ENCODE data around the gene SLC25A11. TPM values are rescaled to one million over a fixed set of nuclear protein-coding genes. Genes with fewer than 3 reads are reported as not detected.

Gene SLC25A11
- 17.1 TPM for total RNA-seq

- Histone ChIP-seq H3K4me1 (ENCODE audit: insufficient read depth, low read length) (peaks cover 58% of the 10 kb centered on the region), H3K9me3 (ENCODE audit: low read depth, low read length) (no peaks in the 10 kb centered on the region), H3K27me3 (ENCODE audit: insufficient read depth, low read length) (no peaks in the 10 kb centered on the region), H3K4me3 (ENCODE audit: low read length) (peak within 1 kb of the TSS; percentile 98)
Measured at GRCh38 chr17:4939796-4940554, at the start of gene SLC25A11, which contains the start of gene RNF167. SLC25A11 (minus strand) TSS chr17:4940046; CDS start chr17:4939910, 136 bp downstream. RNF167 (plus strand) TSS chr17:4940268; CDS start chr17:4940910, 642 bp downstream.

- H3K27me3 ChIP-seq (ENCODE audit: insufficient read depth, low read length) = no peaks in the 10 kb centered on the region
- no peaks in the 10 kb centered on the region for H3K9me3 ChIP-seq (ENCODE audit: low read depth, low read length)
- H3K4me3 ChIP-seq (ENCODE audit: low read length) = peak overlapping the region; percentile 88
- peaks cover 31% of the 10 kb centered on the region for H3K4me1 ChIP-seq (ENCODE audit: insufficient read depth, low read length)
Measured at GRCh38 chr17:4987767-4988567, 48.1 kb upstream of the SLC25A11 start.

GRCh38 chr17:4986951-4987766 is 47.3 kb upstream of the SLC25A11 start, which contains the start of gene CAMTA2:
CAMTA2 (minus strand) TSS chr17:4987675; CDS start chr17:4986222, 1,453 bp downstream.
- H3K9me3 ChIP-seq (ENCODE audit: low read depth, low read length) = no peaks in the 10 kb centered on the region
- H3K4me1 ChIP-seq (ENCODE audit: insufficient read depth, low read length) = peaks cover 38% of the 10 kb centered on the region
- H3K4me3 ChIP-seq (ENCODE audit: low read length) = peak within 1 kb of the TSS; percentile 88
- no peaks in the 10 kb centered on the region for H3K27me3 ChIP-seq (ENCODE audit: insufficient read depth, low read length)

GRCh38 chr17:4986403-4986802 is 46.6 kb upstream of the SLC25A11 start:
- no peaks in the 10 kb centered on the region for H3K27me3 ChIP-seq (ENCODE audit: insufficient read depth, low read length)
- H3K4me3 ChIP-seq (ENCODE audit: low read length) = peak overlapping the region; percentile 88
- H3K9me3 ChIP-seq (ENCODE audit: low read depth, low read length) = no peaks in the 10 kb centered on the region
- peaks cover 45% of the 10 kb centered on the region for H3K4me1 ChIP-seq (ENCODE audit: insufficient read depth, low read length)

- no peaks in the 10 kb centered on the region for H3K27me3 ChIP-seq (ENCODE audit: insufficient read depth, low read length)
- no peaks in the 10 kb centered on the region for H3K9me3 ChIP-seq (ENCODE audit: low read depth, low read length)
- H3K4me1 ChIP-seq (ENCODE audit: insufficient read depth, low read length) = peaks cover 68% of the 10 kb centered on the region
- H3K4me3 ChIP-seq (ENCODE audit: low read length) = no peak overlapping the region
Measured at GRCh38 chr17:4982305-4982704, 42.5 kb upstream of the SLC25A11 start.

GRCh38 chr17:4980644-4981216 is 40.9 kb upstream of the SLC25A11 start:
- Histone ChIP-seq H3K9me3 (ENCODE audit: low read depth, low read length) (no peaks in the 10 kb centered on the region), H3K4me1 (ENCODE audit: insufficient read depth, low read length) (peaks cover 55% of the 10 kb centered on the region), H3K27me3 (ENCODE audit: insufficient read depth, low read length) (no peaks in the 10 kb centered on the region), H3K4me3 (ENCODE audit: low read length) (no peak overlapping the region)

GRCh38 chr17:4978726-4979125 is 38.9 kb upstream of the SLC25A11 start:
- no peaks in the 10 kb centered on the region for H3K9me3 ChIP-seq (ENCODE audit: low read depth, low read length)
- no peak overlapping the region for H3K4me3 ChIP-seq (ENCODE audit: low read length)
- no peaks in the 10 kb centered on the region for H3K27me3 ChIP-seq (ENCODE audit: insufficient read depth, low read length)
- H3K4me1 ChIP-seq (ENCODE audit: insufficient read depth, low read length) = peaks cover 62% of the 10 kb centered on the region

- Histone ChIP-seq H3K27me3 (ENCODE audit: insufficient read depth, low read length) (no peaks in the 10 kb centered on the region), H3K4me1 (ENCODE audit: insufficient read depth, low read length) (peaks cover 48% of the 10 kb centered on the region), H3K4me3 (ENCODE audit: low read length) (no peak overlapping the region), H3K9me3 (ENCODE audit: low read depth, low read length) (no peaks in the 10 kb centered on the region)
Measured at GRCh38 chr17:4974115-4974670, 34.3 kb upstream of the SLC25A11 start.

- Histone ChIP-seq H3K4me1 (ENCODE audit: insufficient read depth, low read length) (peaks cover 48% of the 10 kb centered on the region), H3K27me3 (ENCODE audit: insufficient read depth, low read length) (no peaks in the 10 kb centered on the region), H3K9me3 (ENCODE audit: low read depth, low read length) (no peaks in the 10 kb centered on the region), H3K4me3 (ENCODE audit: low read length) (no peak overlapping the region)
Measured at GRCh38 chr17:4973256-4974114, 33.6 kb upstream of the SLC25A11 start.

GRCh38 chr17:4972752-4973151 is 32.9 kb upstream of the SLC25A11 start:
- H3K4me3 ChIP-seq (ENCODE audit: low read length) = no peak overlapping the region

GRCh38 chr17:4972322-4972721 is 32.5 kb upstream of the SLC25A11 start:
- Histone ChIP-seq H3K4me1 (ENCODE audit: insufficient read depth, low read length) (peaks cover 46% of the 10 kb centered on the region), H3K4me3 (ENCODE audit: low read length) (no peak overlapping the region), H3K27me3 (ENCODE audit: insufficient read depth, low read length) (no peaks in the 10 kb centered on the region), H3K9me3 (ENCODE audit: low read depth, low read length) (no peaks in the 10 kb centered on the region)

More at GRCh38 chr17:4972752-4973151, 32.9 kb upstream of the SLC25A11 start:
- H3K27me3 ChIP-seq (ENCODE audit: insufficient read depth, low read length) = no peaks in the 10 kb centered on the region
- H3K4me1 ChIP-seq (ENCODE audit: insufficient read depth, low read length) = peaks cover 47% of the 10 kb centered on the region
- no peaks in the 10 kb centered on the region for H3K9me3 ChIP-seq (ENCODE audit: low read depth, low read length)

GRCh38 chr17:4971826-4972225 is 32.0 kb upstream of the SLC25A11 start:
- Histone ChIP-seq H3K4me3 (ENCODE audit: low read length) (no peak overlapping the region), H3K4me1 (ENCODE audit: insufficient read depth, low read length) (peaks cover 46% of the 10 kb centered on the region), H3K9me3 (ENCODE audit: low read depth, low read length) (no peaks in the 10 kb centered on the region), H3K27me3 (ENCODE audit: insufficient read depth, low read length) (no peaks in the 10 kb centered on the region)

GRCh38 chr17:4970273-4970672 is 30.4 kb upstream of the SLC25A11 start:
- Histone ChIP-seq H3K9me3 (ENCODE audit: low read depth, low read length) (no peaks in the 10 kb centered on the region), H3K4me3 (ENCODE audit: low read length) (no peak overlapping the region), H3K27me3 (ENCODE audit: insufficient read depth, low read length) (no peaks in the 10 kb centered on the region), H3K4me1 (ENCODE audit: insufficient read depth, low read length) (peaks cover 61% of the 10 kb centered on the region)
